GM18505 (cell line): Measurements from ENCODE around the gene ISOC1.
A peak's percentile ranks its signal among the peaks of the same experiment; 100 is the strongest.

ENCODE experiments used
- ATAC-seq: cut with Tn5 transposase; IDR thresholded peaks from one replicate; pipeline ENCODE4 v1.9.1; 2021; ENCODE audit not compliant: unreplicated experiment
- POLR2A ChIP-seq: IDR thresholded peaks from 4 replicates; pipeline ENCODE4 v1.6.1; 2011; ENCODE audit warnings: borderline replicate concordance; ENCODE audit not compliant: insufficient read depth, insufficient read length; ENCODE audit errors: extremely low read depth

The ISOC1 gene

GRCh38 chr5:129094087-129094923, at the start of gene ISOC1:
Gene ISOC1, plus strand, starts transcription at chr5:129094749. Its CDS starts 18 bp downstream, at chr5:129094767.
- TF ChIP-seq POLR2A: peak; percentile 85
- ATAC-seq: peak; percentile 93

GRCh38 chr5:129046151-129046550, 48.4 kb upstream of the ISOC1 start:
- no peak for TF ChIP-seq POLR2A

GRCh38 chr5:129048509-129048908, 46.0 kb upstream of the ISOC1 start:
- no peak for TF ChIP-seq POLR2A

More at GRCh38 chr5:129046151-129046550, 48.4 kb upstream of the ISOC1 start:
- no peak for ATAC-seq

GRCh38 chr5:129049126-129049799, 45.3 kb upstream of the ISOC1 start:
- no peak for ATAC-seq
- no peak for TF ChIP-seq POLR2A

More at GRCh38 chr5:129048509-129048908, 46.0 kb upstream of the ISOC1 start:
- no peak for ATAC-seq

GRCh38 chr5:129051283-129051682, 43.3 kb upstream of the ISOC1 start:
- ATAC-seq: no peak
- no peak for TF ChIP-seq POLR2A

- ATAC-seq: no peak
- no peak for TF ChIP-seq POLR2A
Observed at GRCh38 chr5:129053438-129053837, 41.1 kb upstream of the ISOC1 start.

GRCh38 chr5:129057329-129057728, 37.2 kb upstream of the ISOC1 start:
- no peak for ATAC-seq
- no peak for TF ChIP-seq POLR2A

- ATAC-seq: no peak
- no peak for TF ChIP-seq POLR2A
Observed at GRCh38 chr5:129061849-129062248, 32.7 kb upstream of the ISOC1 start.

- no peak for ATAC-seq
- TF ChIP-seq POLR2A: no peak
Observed at GRCh38 chr5:129063483-129064113, 31.0 kb upstream of the ISOC1 start.

GRCh38 chr5:129065721-129066120, 28.8 kb upstream of the ISOC1 start:
- no peak for ATAC-seq
- TF ChIP-seq POLR2A: no peak

GRCh38 chr5:129067745-129068144, 26.8 kb upstream of the ISOC1 start:
- TF ChIP-seq POLR2A: no peak
- no peak for ATAC-seq

- ATAC-seq: no peak
- no peak for TF ChIP-seq POLR2A
Observed at GRCh38 chr5:129069292-129069691, 25.3 kb upstream of the ISOC1 start.

- no peak for ATAC-seq
- no peak for TF ChIP-seq POLR2A
Observed at GRCh38 chr5:129073111-129073510, 21.4 kb upstream of the ISOC1 start.
